ENCODE measurements around the gene FHAD1.
"Not testable (repeated sequence)": the region's sequence is repeated elsewhere in the genome, so short reads cannot be mapped to it uniquely, and the experiment has no call there.

Gene FHAD1

DNA sequence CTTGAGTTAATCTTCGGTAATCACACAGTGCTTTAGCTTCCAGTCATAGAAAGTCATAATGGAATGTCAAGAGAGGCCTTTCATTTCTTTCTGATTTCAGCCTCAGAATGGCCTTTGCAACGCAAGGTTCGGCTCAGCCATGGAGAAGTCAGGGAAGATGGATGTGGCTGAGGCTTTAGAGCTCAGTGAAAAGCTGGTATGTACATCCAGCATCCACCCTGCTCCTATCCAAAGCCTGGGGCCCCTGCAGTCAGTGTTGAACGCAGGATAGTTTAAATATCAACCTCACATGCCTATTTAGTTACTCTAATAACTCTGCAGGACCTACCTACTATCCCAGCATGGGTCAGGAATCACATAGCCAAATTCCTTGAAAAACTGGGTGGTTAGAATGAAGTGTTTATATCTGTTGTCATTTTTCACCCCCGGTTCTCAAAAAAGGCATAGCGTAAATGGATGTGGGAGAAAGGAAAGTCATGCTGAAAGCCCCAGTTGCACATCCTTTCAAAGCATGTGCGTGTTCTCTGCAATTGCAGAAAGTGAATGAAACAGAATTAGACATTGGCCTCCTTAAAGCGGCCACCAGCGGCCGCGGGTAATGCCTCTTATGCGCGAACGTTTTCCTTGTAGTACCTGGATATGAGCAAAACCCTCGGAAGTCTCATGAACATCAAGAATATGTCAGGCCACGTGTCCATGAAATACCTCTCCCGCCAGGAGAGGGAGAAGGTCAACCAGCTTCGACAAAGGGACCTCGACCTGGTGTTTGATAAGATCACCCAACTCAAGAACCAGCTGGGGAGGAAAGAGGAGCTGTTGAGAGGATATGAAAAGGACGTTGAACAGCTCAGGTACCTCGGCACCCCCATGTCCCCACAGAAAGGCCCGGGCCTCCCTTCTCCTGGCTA is 133.8 kb downstream of the FHAD1 start:
- DNase-seq = no peak

DNA sequence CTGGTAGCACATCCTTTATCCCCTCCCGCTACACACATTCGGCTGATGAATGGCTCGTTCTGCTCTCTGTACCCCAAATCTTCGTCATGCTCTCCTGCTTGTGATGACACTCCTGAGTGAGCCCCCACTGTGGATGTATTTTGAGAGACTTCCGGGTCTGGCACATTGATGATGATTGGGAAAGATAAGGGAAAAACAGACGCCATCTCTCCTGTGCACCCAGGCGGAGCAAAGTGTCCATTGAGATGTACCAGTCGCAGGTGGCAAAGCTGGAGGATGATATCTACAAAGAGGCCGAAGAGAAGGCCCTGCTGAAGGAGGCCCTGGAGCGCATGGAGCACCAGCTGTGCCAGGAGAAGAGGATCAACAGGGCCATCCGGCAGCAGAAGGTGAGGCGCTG is 134.8 kb downstream of the FHAD1 start:
- DNase-seq = no peak

DNA sequence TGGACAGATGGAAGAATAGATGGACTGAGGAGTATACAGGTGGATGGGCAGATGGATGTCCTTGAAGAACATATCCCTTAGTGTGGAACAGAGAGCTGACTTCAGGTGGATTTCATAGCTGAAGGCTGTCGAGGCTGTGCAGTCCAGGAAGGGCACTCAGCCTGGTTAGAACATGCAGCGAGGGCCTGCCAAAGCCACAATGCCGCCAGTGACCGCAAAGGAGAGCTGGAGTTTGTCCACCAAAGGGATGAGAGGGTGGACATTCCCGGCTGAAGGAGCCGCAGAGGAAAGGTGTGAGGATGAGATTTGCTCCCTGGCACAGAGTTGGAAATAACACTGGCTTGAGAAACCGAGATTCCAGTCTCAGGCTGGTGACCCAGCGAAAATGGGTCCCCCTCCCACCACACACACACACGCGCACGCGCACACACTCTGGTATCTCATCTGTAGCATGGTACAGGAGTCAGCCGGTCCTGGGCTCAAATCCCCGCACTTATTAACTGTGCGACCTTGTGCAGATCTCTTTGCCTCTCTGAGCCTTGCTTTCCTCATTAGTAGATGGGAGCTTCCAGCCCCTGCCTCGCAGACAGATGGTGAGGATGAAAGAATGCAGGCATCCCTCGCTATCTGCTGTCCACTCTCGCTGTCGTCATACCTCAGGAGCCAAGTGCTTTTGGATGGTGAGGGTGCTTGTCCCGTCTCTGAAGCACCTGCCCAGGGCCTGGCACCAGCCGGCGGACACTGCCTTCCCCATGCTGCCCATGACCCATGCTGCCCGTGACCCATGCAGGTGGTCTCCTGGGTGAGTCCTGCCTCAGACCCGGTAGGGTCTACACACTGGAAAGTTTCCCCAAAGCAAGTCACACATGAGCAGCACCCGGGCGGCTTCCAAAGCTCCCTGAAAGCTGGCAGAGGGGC is 135.8 kb downstream of the FHAD1 start:
- no peak for DNase-seq

DNA sequence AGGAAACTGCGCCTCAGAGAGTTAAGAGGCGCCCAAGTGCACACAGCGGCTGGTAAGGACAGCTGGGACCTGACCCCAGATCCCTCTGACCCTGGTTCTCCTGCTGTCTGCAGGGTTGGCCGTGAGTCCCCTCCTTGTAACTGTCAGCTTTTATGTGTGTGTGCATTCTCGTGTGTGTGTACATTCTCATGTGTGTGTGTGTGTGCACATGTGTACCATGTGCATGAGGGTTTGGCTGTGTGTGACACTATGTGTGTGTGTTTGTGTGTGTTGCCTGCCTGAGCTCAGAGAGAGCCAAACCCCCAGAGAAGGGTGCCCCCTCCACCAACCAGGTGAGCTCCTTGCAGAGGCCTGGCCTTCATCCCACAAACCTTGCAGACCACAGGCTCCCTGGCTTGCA is 136.8 kb downstream of the FHAD1 start:
- no peak for DNase-seq

DNA sequence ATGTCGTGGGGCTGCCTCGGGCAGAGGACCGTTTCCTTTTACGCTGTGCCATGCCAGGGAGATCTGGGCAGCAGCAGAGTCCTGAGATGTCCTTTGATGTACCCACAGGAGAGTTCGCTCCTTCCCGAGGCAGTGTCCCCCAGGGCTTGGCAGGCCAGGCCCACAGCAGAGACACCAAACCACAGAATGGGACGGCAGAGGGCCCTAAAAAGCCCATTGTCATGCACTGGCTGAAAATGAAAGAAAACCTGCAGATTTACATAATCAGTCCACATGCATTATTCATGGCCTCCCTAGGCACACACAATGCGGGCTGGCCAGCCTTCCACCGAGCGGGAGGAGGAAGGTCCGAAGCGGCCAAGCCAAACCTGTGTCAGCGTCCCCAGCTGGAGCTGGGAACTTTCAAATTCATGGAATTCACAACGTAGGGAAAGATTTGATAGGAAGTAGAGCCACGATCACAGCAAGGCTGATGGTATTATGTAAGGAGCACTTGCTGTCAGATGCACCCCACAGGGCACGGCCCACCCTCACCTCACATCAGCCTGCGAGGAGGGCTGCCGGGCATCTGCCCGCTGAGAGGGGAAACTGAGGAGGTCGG is 137.4 kb downstream of the FHAD1 start:
- DNase-seq = no peak

DNA sequence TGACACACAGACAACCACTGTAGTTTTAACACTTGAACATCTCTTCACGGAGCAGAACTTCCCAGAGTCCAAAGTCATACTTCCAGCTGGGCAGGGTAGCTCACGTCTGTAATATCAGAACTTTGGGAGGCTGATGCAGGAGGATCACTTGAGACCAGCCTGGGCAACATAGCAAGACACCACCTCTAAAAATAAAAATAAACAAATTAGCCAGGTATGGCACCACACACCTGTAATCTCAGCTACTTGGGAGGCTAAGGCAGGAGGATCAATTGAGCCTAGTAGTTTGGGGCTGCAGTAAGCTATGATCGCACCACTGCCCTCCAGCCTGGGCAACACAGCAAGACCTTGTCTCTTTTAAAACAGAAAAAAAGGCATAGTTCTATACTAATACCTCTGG is 138.4 kb downstream of the FHAD1 start:
- no peak for DNase-seq

DNA sequence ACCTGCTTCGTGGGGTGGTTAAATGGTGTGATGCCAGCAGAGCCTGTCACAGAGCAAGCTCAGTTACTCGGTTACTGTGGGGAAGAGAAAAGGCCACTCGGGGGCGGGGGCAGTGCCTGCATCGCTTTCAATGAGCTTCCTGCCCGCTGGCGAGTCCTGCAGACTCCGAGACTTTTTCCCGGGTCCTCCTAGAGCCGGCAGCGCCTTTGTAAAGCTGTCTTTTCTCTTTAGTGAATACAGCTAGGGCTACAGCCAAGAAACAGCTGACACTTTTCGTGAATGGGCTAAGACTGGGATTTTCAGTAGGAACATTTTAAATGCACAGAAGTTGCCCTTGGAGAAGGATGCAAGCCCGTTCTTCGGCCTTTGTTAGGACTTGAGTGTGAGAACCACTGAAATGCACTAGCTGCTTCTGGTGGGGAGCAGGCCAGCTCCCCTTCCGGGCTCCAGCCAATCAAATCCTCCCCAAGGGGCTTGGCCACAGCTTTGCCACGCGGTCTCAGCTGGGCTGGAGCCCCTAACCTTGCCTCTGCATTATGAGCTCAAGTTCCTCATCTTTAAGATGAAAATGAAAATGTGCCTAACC is 139.2 kb downstream of the FHAD1 start:
- no peak for DNase-seq

DNA sequence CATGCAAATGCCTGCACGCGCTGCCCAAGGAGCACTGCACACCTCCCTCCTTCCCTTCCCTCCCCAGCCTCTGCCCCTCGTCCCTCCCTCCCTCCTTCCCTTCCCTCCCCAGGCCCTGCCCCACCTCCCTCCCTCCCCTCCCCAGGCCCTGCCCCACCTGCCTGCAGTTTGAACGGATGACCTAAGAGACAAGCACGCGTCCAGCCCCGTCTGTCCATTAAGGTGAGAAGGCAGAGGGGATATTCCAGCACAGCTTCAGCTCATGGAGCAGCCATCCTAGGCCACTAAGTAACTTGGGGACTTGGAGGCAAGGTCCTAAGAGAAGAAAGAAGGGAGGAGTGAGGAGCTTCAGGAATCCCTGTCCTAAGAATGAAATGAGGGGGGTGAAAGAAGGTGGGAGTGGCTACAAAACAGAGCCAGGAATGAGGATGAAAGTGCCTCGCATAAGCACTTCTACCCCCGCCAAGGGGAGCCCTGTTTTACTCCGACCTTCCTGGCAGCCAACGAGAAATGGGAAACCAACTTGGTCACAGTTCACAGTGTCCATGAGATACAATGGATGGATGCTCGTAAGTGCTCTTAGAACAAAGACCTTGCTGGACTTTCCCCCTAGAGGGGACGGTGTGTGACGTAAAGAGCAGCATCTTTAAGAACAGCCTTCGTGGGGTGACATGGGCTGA is 141.3 kb downstream of the FHAD1 start:
- no peak for DNase-seq

DNA sequence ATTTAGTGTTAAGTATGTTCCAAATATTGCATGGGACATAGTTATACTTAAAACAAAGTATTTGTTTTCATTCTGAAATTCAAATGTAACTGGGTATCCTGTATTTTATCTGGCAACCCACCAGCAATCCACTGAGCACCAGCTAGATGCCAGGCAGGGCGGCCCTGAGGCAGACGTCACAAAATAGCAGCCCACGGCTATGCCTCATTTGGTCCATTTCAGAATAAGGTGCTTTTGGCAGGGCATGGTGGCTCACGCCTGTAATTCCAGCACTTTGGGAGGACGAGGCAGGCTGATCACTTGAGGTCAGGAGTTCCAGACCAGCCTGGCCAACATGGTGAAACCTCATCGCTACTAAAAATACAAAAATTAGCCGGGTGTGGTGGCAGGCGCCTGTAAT is 142.8 kb downstream of the FHAD1 start:
- DNase-seq = not testable (repeated sequence)

DNA sequence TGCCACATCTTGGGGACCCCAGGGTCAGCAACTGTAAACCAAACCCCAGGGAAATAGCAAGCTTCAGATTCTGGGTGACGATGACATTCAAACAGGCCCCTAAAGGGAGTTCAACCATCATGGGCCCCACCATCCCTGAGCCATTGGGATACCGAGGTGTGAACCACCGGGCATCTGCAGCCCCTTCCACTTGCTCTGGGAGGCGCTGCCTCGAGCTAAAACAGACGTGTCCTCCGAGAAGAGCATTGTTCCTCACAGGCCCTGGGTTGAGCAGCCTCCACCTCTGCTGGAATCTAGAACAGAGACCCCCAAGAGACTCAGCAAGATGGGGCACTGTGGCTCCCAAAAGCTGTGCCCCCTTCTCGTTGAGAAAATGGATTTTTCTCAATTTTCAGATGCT is 143.6 kb downstream of the FHAD1 start:
- DNase-seq = no peak

DNA sequence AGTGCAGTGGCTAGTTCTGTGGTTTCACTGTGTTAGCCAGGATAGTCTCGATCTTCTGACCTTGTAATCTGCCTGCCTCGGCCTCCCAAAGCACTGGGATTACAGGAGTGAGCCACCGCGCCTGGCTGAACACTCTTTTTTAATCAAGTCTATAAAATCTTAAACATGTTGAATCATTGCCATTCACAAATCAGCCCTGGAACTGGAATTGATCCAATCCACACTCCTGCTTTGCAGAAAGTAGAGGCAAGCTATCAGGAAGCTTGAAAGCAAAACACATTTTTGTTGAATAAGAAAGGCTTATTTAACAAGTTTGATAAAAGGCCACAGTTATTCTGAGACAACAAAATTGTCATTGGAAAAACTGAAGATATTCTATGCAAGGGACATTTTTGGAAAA is 144.3 kb downstream of the FHAD1 start:
- DNase-seq = no peak

DNA sequence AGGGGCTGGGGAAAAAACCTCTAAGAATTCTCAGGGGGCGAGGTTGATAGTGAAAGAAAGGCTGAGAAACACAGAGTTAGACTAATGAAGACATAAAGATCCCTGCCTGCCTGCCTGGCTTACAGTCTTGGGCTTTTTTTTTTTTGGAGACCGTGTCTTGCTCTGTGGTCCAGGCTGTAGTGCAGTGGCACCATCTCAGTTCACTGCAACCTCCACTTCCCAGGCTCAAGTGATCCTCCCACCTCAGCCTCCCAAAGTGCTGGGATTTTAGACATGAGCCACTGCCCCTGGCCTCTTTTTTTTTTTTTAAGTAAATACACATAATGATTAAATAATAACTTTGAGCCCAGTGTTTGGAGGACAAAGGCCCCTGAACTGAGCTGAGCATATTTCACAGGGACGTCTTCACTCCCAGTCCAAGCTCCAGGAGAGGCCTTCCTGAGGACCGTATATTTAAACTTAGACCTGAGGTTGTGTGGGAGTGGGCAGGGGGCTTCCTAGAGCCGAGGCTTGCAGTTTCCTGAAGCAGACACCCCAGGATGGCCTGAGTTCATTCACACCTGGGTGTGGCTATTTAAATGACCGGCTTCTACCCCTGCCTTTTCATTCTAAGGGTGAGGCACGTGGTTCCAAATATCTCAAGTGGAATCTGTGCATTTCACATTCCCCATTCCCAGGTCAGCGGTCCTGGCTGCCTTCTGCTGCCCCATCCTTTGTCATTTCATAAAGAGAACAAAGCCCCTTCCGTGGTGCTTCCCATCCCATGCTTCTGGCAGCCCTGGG is 146.6 kb downstream of the FHAD1 start:
- DNase-seq = no peak

DNA sequence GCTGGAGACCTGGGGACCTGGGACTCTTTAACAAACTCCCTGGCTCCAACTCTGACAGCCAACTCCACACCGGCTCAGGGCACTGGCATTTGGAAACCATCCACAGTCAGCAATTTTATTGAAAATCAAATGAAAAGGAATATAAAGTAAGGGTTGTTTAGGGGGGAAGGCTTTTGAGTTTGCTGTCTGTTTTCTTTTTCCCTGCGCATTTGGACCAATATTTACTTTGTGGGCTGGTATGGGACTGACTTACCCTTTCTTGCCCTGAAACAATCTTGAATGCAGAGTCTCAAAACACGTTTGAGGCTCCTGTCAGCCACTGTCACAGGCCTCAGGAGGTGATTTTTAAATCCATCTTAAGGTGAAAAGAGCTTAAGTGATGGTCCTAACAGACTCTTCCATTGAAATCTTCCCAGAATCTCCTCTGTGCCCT is 147.3 kb downstream of the FHAD1 start:
- no peak for DNase-seq

DNA sequence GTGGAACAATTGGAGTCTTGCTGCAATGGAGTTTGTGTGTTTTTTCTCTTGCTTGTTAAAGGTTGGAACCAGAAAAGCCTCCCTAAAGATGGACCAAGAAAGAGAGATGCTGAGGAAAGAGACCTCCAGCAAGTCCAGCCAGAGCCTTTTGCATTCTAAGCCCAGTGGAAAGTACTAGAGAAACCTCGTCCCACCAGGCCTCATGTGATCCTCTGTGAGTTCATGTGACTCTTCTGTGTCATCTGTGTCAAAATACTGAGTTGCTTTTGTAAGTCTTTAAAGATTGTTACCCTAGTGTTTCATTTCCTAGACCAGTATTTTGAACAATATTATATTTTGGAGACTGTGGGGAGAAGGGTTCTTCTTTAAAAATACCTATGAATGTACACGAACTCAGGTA is 150.2 kb downstream of the FHAD1 start:
- DNase-seq = no peak

DNA sequence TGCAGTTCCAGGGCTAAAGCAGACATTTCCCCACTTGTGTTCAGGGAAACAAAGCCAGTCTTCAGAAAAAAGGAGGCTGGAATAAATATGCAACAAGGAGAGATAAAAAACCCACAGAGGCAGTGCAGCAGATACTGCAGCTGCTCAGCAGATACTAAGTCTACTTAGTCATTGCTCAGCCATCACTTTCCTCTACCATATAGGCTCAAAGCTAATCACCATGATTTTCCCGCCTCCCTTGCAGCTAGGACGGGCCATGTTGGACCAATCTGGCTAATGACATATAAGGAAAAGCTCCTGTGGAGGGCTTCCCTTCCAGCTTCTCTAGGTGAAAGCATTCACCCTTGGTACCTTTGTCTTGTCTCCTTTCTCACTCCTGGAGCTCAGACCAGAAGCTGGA is 152.7 kb downstream of the FHAD1 start:
- DNase-seq = no peak

DNA sequence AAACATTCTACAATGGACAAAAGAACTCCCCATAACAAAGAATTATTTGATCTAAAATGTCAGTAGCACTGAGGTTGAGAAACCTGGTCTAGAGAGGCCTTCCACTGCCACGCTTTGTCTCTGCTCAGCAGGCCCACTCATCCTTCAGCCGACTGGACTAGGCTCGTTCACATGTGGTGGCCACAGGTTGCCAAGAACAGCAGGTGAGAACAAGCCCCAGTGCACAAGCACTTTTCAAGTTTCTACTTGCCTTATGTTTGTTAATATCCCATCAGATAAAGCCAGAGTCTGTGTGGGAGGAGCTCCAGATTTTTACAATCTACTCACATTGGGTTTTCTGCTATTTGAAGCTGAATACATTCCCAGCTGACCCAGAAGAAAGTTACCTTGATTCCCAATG is 153.6 kb downstream of the FHAD1 start:
- no peak for DNase-seq

DNA sequence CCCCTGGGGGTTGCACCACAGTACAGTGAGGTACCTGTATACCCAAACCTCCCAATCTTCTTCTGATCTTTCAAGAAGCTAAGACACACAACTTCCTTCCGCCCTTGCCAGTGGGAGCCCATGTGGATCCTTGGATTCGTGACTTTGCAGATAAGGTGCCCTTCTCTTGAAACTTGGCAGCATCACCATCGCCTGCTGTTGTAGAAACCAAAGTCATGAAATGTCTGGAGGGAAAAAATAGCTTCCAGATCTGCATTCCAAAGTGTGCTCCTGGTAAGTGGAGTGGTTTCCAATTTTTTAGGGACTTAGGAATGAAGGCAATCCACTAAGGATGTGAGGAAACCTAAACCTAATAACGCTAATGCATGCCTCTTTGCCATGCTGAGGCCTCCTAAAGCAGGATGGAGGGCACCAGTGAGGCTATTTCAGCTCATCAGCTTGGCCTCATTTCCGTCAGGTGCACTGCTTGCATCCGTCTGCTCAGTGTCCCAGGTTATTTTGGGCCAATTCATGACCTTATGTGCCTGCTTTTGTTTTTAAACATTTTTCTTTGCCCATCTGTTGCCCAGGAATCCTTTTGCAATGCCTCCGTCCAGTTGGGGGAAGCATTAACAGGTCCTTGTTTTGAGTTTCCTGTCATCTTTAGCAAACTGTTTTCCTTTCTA is 154.5 kb downstream of the FHAD1 start:
- DNase-seq = no peak

DNA sequence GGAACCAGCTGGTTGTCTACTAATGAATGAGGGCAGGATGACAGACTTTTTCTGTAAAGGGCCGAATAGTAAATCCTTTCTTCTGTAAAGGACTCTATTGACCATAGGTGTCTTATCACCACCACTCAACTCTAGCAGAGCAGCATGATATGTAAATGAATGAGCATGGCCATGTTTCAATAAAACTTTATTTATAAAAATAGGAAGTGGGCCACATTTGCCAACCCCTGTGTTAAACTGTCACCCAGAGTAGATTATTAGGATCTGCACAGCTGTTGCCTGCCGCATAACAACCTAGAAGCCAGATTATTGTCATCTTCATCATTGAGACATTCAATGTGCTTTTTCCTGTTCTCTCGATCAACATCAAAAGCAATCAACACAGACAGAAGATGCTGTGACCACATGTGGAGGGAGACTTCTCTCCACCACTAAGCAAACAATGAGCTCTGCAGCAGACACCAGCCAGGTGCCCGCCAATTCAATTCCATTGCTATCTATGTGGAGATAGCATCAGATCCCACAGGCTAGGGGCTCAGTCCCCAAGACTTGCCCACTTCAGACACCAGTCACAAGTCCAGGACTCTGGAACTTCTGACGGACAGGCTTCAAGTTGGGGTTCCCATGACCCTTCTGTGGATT is 155.9 kb downstream of the FHAD1 start:
- no peak for DNase-seq

DNA sequence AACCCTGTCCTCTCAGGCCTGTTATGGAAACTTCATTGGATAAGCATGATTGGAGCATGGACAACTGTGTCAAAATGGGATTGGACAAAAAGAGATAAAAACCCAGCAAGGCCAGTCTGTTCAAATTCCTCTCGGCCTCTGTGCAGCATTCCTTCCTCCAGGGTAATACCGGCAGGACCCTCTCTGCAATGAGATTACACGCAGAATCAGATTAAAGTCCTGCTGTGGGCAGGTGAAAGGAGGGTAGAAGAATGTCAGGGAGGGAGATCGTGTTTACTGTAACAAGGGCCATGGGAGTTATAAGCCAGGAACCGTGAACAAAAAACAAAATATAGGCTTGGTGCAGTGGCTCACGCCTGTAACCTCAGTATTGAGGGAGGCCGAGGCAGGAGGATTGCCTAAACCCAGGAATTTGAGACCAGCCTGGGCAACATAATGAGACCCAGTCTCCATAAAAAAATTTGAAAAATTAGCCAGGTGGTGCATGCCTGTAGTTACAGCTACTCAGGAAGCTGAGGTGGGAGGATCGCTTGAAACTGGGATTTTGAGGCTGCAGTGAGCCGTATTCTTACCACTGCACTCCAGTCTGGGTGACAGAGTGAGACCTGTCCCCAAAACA is 157.0 kb downstream of the FHAD1 start:
- no peak for DNase-seq

Measured in GDM1 (cell line).